Hematopoietic multipotent progenitor cell treated with erythropoietin and hydrocortisone succinate and interleukin-3 and kit ligand, for 8 days (in vitro differentiated cells): Measurements from ENCODE around the gene AIPL1.

Source experiments
- DNase-seq: peaks from one replicate; pipeline ENCODE4 v3.0.0-alpha.2; 2015

The AIPL1 gene

GRCh38 chr17:6465206-6466003 is 30.5 kb upstream of the AIPL1 start:
- no peak for DNase-seq

GRCh38 chr17:6464446-6465041 is 29.6 kb upstream of the AIPL1 start:
- no peak for DNase-seq

- no peak for DNase-seq
Observed at GRCh38 chr17:6463616-6464445, 28.9 kb upstream of the AIPL1 start.

GRCh38 chr17:6462692-6463091 is 27.8 kb upstream of the AIPL1 start:
- DNase-seq, result no peak

DNA sequence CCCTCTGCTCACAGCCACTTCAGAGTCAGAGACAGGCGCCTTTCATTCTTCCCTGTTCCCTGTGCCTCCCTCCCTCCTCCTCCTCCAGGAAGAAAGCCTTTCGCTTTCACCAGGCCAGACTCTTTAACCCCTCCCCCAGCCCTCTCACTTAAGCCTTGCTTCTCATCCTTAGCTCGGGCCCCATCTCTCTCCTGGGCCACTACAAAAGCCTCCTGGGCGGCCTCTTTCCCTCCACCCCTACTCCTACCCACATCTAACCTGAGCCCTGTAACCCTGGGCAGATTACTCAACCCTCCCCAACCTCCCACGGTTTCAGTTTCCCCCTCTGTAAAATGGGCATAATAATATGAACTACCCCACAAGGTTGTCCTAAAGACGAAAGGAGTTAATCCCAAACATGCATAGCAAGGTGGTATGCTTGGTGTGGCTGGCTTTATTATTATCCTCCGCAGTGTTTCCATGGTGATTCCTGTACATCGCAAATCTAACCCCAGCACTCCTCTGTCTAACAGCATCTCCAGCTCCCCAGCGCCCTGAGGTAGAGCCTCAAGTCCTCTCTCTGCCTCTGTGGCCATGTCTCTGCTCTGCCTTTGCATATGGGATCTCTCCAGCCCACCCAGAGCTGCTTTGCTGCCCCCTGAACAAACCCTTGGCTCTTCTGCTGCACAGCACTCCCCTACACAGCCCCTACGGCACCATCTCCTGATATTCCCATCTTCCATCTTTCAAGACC is 27.0 kb upstream of the AIPL1 start:
- DNase-seq, result no peak

GRCh38 chr17:6461246-6461645 is 26.3 kb upstream of the AIPL1 start:
- DNase-seq, result no peak

DNA sequence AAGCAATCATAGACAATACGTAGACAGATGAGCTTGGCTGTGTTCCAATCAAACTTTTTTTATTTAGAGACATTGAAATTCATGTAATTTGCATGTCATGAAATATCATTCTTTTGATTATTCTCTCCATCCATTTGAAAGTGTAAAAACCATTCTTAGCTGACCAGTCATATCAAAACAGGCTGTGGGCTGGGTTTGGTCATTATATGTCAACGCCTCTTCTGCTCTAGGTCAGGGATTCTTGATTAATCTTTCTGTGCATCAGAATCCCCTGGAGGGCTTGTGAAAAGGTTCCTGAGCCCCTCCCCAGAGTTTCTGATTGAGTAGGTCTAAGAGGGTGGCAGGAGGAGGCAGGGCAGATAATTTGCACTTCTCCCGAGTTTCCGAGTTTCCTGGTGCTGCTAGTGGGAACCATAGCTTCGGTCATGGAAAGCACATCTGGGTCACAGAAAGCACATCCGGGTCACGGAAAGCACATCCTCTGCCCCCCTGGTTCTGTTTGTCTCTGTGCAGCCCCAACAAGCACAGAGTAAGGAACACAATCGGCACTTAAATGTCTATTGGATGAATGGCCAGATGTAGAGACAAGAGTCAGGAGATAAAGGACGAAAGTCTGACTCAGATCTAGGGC is 25.7 kb upstream of the AIPL1 start:
- DNase-seq, result no peak

DNA sequence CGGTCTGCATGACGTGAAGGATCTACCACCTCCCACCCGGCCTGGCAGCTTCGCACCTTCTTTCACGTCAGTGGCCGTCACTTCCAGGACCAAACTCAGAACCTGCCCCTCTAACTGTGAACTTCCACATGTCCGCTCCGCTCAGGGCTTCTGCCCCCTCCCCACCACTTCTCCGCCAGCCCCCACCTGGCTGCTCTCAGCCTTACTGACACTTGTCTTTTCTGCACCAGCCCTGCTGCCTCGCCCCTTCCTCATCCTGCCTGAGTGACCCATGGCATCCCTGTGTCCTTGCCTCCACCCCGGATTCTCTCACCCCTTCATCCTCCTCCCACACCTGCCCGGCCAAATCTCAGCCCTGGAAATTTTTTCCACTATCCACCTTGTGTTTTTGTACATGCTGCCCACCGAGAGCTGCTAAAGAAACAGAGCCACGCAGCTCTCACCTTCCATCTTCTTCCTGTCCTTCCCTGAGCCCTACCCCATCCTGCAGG is 23.6 kb upstream of the AIPL1 start:
- DNase-seq, result no peak

GRCh38 chr17:6457688-6458459 is 23.0 kb upstream of the AIPL1 start:
- no peak for DNase-seq

DNA sequence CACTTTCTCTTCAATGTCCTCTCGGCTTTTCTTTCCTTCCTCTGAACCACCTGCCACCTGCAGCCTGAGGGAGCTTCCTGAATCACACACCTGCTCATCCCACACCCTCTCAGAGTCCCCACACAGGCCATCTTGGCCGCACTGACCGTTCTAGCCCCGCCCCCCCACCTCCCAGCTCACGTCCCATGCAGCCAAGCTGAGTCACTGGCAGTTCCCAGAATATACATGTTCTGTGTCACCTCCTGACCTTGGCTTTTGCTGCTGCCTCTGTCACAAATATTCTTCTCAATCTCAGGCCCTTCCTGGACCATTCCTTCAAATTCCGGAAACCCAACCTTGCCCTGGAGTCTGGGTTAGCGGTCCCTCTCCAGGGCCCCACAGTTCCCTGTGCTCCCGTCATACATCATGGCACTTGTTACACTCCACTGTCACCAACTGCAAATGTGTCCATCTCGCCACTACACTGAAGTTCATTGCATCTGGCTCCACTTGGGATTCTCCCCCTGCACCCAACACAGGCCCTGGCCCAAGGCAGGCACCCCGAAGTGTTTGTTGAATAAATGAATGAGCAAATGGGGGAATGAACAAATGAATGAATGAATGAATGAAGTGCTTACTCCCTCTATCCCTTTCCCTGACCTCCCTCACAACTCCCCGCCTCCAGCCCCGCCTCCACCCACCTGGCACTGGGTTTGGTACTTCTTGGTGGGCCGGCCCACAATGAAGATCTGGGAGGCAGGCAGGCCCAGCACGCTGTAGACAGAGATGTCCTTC is 22.2 kb upstream of the AIPL1 start:
- DNase-seq, result no peak

DNA sequence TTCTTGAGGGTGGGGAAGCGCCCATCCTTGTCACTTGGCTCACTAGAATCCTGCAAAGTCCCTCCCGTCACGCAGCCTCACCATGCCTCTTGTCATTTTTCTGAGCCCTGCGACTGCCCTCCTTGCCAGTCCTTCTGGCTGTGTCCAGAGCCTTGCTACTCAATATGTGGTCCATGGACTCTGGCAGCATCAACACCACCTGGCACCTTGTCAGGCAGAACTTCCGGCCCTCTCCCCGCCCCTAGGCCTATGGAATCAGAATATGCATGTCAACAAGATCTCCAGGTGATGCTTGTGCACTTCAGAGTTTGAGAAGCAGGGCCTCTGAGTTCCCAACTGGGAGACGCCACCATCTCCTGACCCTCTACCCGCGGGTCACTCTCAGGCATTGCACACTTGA is 21.4 kb upstream of the AIPL1 start:
- no peak for DNase-seq

DNA sequence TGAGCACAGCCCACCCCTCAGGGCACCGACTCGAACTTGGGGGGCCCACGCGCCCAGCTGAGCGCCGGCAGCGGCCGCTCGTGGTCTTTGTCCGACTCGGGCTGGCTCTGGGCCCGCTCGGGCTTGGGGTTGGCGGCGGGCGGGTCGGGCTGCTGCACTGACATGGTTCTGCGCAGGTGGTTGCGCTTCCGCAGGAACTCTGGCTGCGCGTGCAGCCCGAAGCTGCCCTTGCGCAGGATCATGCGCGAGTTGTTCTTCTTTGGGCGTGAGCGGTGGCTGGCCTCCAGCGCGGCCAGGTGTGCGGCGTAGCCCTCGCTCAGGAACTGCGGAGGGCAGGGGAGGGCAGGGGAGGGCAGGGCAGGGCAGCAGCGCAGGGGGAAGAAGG is 20.4 kb upstream of the AIPL1 start:
- no peak for DNase-seq

DNA sequence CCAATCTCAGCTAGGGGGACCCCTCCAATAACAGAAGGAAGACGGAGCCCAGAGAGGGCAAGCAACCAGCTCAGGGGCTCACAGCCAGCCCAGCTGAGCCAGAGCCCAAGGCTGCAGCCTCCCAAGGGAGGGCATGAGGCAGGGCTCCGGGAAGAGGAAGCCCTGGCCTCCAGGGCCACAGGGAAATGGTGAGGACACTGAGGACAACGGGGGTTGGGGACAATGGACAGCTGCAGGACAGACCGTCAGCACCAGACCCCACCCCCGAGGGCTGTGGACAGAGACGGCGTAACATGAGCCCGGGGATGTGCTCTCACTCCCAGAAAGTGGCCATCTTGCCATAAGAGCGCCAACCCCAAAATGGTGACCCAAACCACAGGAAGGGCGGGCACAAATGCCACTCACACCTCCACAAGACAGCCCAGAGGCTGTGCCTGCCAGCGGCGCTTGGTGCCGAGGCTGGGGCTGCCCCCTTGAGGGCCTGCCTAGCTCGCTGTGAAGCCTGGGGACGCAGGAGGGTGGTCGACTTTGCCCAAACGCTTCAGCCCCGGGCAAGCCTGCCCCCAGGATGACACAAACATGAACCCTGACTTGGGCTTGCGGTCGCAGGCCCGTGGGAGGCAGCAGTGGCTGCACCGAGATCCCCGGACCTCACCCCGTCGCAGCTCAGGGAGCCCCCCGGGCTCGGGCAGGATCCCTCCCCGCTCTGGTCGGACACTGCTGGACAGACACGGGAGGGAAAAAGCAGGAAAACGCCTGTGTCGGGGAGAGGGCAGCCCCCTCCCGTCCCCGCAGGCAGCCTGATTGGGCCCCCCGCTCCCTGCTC is 19.8 kb upstream of the AIPL1 start:
- no peak for DNase-seq

DNA sequence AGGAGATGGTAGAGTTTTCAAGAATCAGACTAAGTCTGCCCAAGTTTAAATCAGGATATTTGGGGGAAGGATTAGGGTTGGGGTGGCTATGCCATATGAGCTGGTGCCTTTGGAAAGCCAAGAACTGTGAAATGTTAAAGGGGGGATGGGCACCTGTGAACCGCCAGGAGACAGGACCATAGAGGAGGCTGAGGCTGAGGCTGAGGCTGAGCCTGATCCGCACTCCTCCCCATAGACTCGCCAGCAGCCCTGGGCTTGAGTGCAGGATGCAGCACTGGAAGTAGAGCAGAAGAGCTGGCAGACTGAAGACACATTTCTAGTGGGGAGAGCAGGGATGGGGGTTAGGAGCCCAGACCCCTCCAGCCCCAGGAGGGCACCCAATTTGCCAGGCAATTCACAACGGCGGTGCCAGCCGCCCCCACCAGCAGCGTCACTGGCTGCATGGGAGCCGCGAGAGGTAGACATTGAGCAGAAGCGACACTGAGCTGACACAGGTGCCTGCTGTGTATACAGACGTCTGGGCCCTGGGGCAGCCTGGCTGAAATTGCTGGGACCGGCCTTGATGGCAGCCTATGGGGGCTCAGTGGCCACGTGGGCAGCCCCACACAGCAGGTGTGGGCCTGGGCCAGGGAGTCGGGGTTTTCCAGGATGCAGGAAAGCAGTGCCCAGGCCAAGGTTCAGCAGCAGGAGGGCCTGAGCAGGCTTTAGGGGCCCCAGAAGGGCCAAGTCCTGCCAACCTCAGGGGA is 18.5 kb upstream of the AIPL1 start:
- no peak for DNase-seq

DNA sequence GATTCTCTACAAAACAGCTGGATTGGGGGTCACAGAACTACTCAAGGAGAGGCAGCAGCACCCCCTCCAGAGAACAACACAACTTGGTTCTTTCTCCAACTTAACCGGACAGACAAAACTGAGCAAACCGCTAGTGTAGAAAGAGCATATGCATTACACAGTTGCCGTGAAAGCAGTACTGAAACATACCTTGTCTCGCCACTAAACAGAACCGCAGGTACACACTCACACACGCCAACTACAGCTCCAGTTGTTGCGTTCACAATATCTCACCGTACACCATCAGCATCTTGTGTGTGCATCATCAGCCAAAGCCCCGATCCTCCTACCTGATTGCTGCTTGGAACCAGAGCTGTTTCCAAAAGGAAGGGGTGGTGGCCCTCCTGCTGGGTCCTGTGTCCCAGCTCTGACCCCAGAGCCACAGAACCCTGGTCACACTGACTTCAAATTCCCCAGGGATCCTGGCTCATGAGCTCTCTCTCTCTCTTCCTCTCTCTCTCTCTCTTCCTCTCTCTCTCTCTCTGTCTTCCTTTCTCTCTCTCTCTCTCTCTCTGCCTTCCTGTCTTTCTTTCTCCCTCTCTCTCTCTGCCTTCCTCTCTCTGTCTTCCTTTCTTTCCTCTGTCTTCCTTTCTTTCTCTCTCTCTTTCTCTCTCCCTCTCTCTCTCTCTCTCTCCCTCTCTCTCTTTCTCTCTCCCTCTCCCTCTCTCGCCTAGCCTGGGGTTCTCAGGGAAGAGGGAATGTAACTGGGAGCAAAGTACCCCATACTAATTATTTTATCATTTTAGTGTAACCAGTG is 17.7 kb upstream of the AIPL1 start:
- DNase-seq, result no peak

- peak; percentile 19 for DNase-seq
Observed at GRCh38 chr17:6450926-6451832, 16.3 kb upstream of the AIPL1 start.

GRCh38 chr17:6449307-6449706 is 14.4 kb upstream of the AIPL1 start:
- no peak for DNase-seq
